Measurements from ENCODE around the gene SLC27A2.
"Not testable (repeated sequence)": the region's sequence is repeated elsewhere in the genome, so short reads cannot be mapped to it uniquely, and the experiment has no call there.

SLC27A2 gene

GRCh38 chr15:50181969-50182218 is at the start of gene SLC27A2:
SLC27A2 (plus strand) TSS chr15:50182196; CDS start chr15:50182428, 232 bp downstream.
- no peak for TF ChIP-seq JUND (IDR thresholded peaks at IDR 0.05; ENCODE audit: low read depth)
- DNase-seq (ENCODE audit: low read depth in 1 of 2, low spot score in 1 of 2): no peak
- in situ Hi-C loops (cut with HindIII; ENCODE audit: low pct_unique_long_range_greater_than_20kb, low sequenced_read_pairs): no loop called here

DNA sequence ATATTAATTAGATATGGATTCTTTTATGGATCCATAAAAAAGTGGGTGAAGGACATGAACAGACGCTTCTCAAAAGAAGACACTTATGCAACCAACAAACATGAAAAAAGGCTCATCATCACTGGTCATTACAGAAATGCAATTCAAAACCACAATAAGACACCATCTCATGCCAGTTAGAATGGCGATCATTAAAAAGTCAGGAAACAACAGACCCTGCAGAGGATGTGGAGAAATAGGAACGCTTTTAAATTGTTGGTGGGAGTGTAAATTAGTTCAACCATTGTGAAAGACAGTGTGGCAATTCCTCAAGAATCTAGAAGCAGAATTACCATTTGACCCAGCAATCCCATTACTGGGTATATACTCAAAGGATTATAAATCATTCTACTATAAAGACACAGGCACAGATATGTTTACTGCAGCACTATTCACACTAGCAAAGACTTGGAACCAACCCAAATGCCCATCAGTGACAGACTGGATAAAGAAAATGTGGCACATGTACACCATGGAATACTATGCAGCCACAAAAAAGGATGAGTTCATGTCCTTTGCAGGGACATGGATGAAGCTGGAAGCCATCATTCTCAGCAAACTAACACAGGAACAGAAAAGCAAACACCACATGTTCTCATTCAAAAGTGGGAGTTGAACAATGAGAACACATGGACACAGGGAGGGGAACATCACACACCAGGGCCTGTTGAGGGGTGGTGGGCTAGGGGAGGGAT is 49.6 kb upstream of the SLC27A2 start:
- in situ Hi-C loops (cut with HindIII; ENCODE audit: low pct_unique_long_range_greater_than_20kb, low sequenced_read_pairs): not testable (repeated sequence)

DNA sequence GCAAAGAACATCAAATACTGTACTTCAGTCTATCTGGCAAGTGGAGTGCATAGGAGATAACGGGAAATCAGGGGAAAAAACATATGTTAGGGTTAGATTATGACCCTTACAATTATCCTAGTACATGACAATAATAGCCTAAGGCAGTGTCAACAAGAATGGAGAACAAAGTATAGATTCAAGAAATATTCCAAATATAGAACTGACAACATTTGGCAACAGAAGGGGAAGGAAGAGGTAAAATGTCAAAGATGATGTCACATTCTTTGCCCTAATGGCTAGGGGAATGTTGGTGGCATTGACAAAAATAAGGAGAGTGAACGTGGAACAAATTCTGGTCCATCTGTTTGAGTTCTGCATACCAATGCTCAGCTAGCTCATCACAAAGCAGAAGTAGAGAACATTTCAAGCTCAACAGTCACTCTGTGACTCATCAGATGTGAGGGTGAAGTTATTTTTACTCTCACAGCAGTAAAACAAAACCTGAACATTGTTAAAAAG is 47.4 kb upstream of the SLC27A2 start:
- in situ Hi-C loops (cut with HindIII; ENCODE audit: low pct_unique_long_range_greater_than_20kb, low sequenced_read_pairs): no loop called here
- DNase-seq (ENCODE audit: low read depth in 1 of 2, low spot score in 1 of 2): no peak

More for the DNA sequence above, 49.6 kb upstream of the SLC27A2 start:
- DNase-seq (ENCODE audit: low read depth in 1 of 2, low spot score in 1 of 2): not testable (repeated sequence)

GRCh38 chr15:50135031-50135551 is 46.9 kb upstream of the SLC27A2 start:
- DNase-seq (ENCODE audit: low read depth in 1 of 2, low spot score in 1 of 2): no peak
- TF ChIP-seq JUND (IDR thresholded peaks at IDR 0.05; ENCODE audit: low read depth): no peak
- in situ Hi-C loops (cut with HindIII; ENCODE audit: low pct_unique_long_range_greater_than_20kb, low sequenced_read_pairs): no loop called here

More for the DNA sequence above, 47.4 kb upstream of the SLC27A2 start:
- TF ChIP-seq JUND (IDR thresholded peaks at IDR 0.05; ENCODE audit: low read depth): no peak

DNA sequence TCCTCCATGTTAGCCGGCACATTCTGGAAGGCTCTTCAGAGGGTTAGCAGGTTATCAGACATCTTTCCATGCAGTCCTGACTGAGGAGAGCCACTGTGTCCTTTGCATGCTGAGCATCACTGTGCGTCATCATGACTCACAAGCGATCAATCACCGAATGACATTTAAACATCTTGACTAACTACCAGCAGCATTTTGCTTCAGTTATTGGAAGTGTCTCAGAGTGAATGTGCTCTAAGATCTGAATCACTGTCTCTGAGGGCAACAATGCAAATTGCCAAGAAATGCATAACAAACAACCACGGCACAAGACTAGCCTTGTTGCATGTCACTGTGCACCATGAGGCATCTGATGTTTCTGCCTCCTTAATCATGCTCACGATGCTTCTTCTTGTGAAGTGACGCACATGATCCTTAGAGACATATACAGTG is 44.6 kb upstream of the SLC27A2 start:
- in situ Hi-C loops (cut with HindIII; ENCODE audit: low pct_unique_long_range_greater_than_20kb, low sequenced_read_pairs): no loop called here
- no peak for DNase-seq (ENCODE audit: low read depth in 1 of 2, low spot score in 1 of 2)
- TF ChIP-seq JUND (IDR thresholded peaks at IDR 0.05; ENCODE audit: low read depth): no peak

DNA sequence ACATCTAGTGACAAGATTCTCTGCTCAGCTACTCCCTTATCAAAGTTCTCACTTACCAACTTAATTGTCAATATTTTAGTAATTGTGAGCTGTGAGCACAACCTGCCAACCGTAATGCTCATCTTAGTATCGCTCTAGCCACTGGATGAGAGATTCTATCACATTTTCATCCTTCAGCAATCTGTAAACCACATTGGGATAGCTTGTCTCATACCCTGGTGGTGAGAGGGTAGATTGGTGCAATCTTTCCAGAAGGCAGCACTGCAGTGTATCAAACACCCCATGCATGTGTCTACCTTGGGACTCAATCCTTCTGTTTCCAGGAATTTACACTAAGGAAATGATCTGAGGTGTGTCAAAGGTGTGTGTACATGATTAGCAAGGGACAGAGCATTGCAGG is 44.1 kb upstream of the SLC27A2 start:
- no peak for TF ChIP-seq JUND (IDR thresholded peaks at IDR 0.05; ENCODE audit: low read depth)
- in situ Hi-C loops (cut with HindIII; ENCODE audit: low pct_unique_long_range_greater_than_20kb, low sequenced_read_pairs): no loop called here
- DNase-seq (ENCODE audit: low read depth in 1 of 2, low spot score in 1 of 2): no peak

DNA sequence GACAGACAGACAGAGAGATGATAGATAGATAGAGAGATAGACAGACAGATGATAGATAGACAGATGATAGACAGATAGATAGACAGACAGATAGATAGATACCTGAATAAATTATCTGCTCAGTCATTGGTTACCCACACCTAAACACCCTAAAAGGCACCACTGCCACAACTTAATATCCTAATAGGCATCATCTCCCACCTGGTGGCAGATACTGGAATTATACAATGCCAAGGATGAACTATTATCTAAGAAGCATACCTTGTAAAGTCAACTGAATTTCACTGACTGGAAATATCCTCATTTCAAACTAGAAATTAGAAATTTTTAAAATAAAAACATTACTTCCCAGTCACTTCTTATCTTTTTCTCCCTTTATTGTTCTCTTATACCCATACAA is 43.6 kb upstream of the SLC27A2 start:
- in situ Hi-C loops (cut with HindIII; ENCODE audit: low pct_unique_long_range_greater_than_20kb, low sequenced_read_pairs): no loop called here
- no peak for TF ChIP-seq JUND (IDR thresholded peaks at IDR 0.05; ENCODE audit: low read depth)
- no peak for DNase-seq (ENCODE audit: low read depth in 1 of 2, low spot score in 1 of 2)

DNA sequence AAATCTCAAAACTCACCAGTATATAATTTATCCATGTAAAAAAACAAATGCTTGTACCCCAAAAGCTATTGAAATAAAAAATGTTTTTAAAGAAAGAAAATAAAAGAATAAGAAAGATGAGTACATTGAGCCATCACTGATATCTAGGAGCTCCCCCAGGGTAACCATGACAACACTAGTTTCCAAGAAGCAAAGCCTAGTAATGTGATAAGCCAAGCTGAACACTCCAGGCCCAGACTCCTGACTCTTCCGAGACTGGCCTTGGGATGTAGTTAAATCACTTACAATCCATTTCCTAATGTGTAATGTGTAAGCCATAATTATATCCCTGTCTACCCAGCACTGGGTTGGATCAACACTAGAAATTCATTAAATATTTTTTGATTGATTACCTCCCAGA is 41.9 kb upstream of the SLC27A2 start:
- no peak for TF ChIP-seq JUND (IDR thresholded peaks at IDR 0.05; ENCODE audit: low read depth)
- in situ Hi-C loops (cut with HindIII; ENCODE audit: low pct_unique_long_range_greater_than_20kb, low sequenced_read_pairs): no loop called here
- no peak for DNase-seq (ENCODE audit: low read depth in 1 of 2, low spot score in 1 of 2)

- no peak for TF ChIP-seq JUND (IDR thresholded peaks at IDR 0.05; ENCODE audit: low read depth)
- in situ Hi-C loops (cut with HindIII; ENCODE audit: low pct_unique_long_range_greater_than_20kb, low sequenced_read_pairs): no loop called here
- no peak for DNase-seq (ENCODE audit: low read depth in 1 of 2, low spot score in 1 of 2)
Measured at GRCh38 chr15:50140983-50141382, 41.0 kb upstream of the SLC27A2 start.

GRCh38 chr15:50141856-50142255 is 40.1 kb upstream of the SLC27A2 start:
- in situ Hi-C loops (cut with HindIII; ENCODE audit: low pct_unique_long_range_greater_than_20kb, low sequenced_read_pairs): no loop called here
- TF ChIP-seq JUND (IDR thresholded peaks at IDR 0.05; ENCODE audit: low read depth): no peak

GRCh38 chr15:50143255-50143860 is 38.6 kb upstream of the SLC27A2 start:
- DNase-seq (ENCODE audit: low read depth in 1 of 2, low spot score in 1 of 2): no peak
- TF ChIP-seq JUND (IDR thresholded peaks at IDR 0.05; ENCODE audit: low read depth): no peak
- in situ Hi-C loops (cut with HindIII; ENCODE audit: low pct_unique_long_range_greater_than_20kb, low sequenced_read_pairs): no loop called here

More at GRCh38 chr15:50141856-50142255, 40.1 kb upstream of the SLC27A2 start:
- no peak for DNase-seq (ENCODE audit: low read depth in 1 of 2, low spot score in 1 of 2)

DNA sequence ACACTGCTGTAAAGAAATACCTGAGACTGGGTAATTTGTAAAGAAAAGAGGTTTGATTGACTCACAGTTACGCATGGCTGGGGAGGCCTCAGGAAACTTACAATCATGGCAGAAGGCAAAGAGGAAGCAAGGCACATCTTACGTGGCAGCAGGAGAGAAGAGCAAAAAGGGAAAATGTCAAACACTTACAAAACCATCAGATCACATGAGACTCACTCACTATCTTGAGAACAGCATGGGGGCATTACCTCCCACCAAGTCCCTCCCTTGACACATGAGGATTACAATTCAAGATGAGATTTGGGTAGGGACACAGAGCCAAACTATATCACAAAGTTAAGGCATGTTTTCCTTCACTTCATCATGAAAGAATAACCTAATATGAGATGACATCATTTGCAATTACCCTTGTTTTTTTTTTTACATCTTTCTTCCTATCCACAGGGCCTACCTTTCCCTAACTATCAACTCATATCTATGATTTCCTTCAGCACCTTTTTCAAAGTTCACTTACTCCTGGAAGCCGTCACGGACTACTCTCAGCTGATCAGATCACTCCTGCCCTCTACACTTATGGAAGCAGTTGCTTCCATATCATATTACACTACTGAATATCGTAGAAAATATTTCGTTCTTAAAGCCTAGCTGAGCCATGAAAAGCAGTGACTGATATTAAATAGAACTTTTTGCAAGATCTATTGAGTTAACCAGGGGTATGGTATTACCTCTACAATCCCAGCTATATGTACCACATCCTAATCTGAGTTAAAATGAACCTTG is 37.5 kb upstream of the SLC27A2 start:
- no peak for DNase-seq (ENCODE audit: low read depth in 1 of 2, low spot score in 1 of 2)
- no peak for TF ChIP-seq JUND (IDR thresholded peaks at IDR 0.05; ENCODE audit: low read depth)
- in situ Hi-C loops (cut with HindIII; ENCODE audit: low pct_unique_long_range_greater_than_20kb, low sequenced_read_pairs): no loop called here

DNA sequence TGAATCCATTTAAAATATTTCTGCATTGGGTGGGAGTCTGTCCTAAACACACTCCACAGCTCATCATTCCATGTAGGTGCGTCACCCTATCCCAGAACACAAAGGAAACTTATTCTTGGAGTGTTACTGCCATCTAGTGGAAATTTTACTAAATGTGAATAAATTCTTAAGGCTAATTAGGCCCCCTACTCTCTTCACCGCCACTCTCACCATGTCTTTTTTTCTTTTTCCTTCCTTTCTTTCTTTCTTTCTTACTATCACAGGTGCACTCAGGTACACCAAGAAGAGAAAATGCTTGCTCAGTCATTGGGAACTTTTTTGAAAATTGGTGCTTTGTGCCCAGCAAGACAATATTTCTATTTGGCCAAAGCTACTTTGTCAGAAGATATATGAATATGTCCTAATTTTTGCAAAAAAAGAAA is 36.5 kb upstream of the SLC27A2 start:
- DNase-seq (ENCODE audit: low read depth in 1 of 2, low spot score in 1 of 2): peak; percentile 23 to 78
- no peak for TF ChIP-seq JUND (IDR thresholded peaks at IDR 0.05; ENCODE audit: low read depth)
- in situ Hi-C loops (cut with HindIII; ENCODE audit: low pct_unique_long_range_greater_than_20kb, low sequenced_read_pairs): no loop called here
